GM12864 (cell line): ENCODE results near the gene RDH11.
A peak's percentile ranks its signal among the peaks of the same experiment; 100 is the strongest.
"Not testable (repeated sequence)": the region's sequence is repeated elsewhere in the genome, so short reads cannot be mapped to it uniquely, and the experiment has no call there.

ENCODE experiments used
- DNase-seq: peaks from one replicate; pipeline ENCODE4 v3.0.0-alpha.2; 2011; ENCODE audit warnings: low read depth
- H3K4me3 ChIP-seq: 2 replicates; pipeline ENCODE4 v1.5.1; 2011; ENCODE audit warnings: mild to moderate bottlenecking, low read depth, low read length, control low read depth
- TF ChIP-seq, protein P1 (sequence below): IDR thresholded peaks from 2 replicates; pipeline ENCODE4 v1.5.1; 2011; ENCODE audit warnings: low read depth, mild to moderate bottlenecking, moderate library complexity, low read length, control low read depth, inconsistent platforms; ENCODE audit errors: missing control alignments

Gene RDH11

DNA sequence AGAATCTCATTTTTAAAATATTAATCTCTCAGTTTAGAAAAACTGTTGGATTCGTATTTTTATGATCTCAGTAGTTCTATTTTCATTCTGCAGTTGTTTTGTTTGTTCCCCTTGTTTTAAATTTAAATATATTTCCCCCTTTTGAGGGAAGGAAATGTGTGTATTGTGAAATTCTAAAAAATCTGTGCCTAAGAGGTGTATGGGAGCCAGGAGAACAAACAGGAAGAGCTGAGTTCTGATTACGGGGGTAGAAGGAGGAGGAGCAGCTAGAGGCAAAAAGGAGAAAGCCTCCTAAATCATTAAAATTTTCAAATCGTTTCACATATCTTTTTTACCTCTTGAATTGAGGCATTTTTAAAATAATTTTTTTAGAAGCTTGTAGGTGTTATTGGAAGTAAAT lies 8.4 kb upstream of the RDH11 start:
- no peak for DNase-seq
- TF ChIP-seq, protein P1, sequence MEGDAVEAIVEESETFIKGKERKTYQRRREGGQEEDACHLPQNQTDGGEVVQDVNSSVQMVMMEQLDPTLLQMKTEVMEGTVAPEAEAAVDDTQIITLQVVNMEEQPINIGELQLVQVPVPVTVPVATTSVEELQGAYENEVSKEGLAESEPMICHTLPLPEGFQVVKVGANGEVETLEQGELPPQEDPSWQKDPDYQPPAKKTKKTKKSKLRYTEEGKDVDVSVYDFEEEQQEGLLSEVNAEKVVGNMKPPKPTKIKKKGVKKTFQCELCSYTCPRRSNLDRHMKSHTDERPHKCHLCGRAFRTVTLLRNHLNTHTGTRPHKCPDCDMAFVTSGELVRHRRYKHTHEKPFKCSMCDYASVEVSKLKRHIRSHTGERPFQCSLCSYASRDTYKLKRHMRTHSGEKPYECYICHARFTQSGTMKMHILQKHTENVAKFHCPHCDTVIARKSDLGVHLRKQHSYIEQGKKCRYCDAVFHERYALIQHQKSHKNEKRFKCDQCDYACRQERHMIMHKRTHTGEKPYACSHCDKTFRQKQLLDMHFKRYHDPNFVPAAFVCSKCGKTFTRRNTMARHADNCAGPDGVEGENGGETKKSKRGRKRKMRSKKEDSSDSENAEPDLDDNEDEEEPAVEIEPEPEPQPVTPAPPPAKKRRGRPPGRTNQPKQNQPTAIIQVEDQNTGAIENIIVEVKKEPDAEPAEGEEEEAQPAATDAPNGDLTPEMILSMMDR = no peak
- no peak overlapping the region for H3K4me3 ChIP-seq

DNA sequence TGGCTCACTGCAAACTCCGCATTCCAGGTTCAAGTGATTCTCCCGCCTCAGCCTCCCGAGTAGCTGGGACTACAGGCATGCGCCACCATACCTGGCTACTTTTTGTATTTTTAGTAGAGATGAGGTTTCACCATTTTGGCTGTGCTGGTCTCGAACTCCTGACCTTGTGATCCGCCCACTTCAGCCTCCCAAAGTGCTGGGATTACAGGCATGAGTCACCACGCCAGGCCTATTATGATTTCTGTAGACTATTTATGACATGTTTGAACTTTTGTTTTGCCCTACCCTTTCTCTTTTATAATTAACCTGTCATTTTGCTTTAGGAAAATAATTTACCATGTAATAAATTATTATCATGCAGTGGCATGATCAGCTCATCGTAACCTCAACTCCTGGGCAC lies 5.9 kb upstream of the RDH11 start, which contains the start of gene RDH12:
Gene RDH12 (plus strand): TSS at position 395 of the 400 bp plus-strand sequence. CDS start 20,757 bp downstream, outside the sequence.
- not testable (repeated sequence) for DNase-seq

DNA sequence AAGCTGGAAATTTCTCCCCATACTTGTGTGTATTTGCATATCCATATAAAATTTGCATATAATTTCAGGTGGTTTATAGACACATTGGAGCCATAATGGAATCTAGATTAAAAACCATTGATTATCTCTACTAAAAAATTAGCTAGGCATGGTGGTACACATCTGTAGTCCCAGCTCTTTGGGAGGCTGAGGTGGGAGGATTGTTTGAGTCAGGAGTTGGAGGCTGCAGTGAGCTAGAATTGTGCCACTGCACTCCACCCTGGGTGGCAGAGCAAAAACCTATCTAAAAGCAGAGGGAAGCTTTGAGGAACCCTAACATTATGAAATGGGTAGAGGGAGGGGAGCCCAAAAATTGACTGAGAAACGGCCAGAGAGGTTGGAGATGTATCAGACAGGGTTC lies 2.6 kb upstream of the RDH11 start:
- TF ChIP-seq, protein P1 = no peak
- no peak overlapping the region for H3K4me3 ChIP-seq
- no peak for DNase-seq

More for the DNA sequence above, 5.9 kb upstream of the RDH11 start, which contains the start of gene RDH12:
- not testable (repeated sequence) for H3K4me3 ChIP-seq

DNA sequence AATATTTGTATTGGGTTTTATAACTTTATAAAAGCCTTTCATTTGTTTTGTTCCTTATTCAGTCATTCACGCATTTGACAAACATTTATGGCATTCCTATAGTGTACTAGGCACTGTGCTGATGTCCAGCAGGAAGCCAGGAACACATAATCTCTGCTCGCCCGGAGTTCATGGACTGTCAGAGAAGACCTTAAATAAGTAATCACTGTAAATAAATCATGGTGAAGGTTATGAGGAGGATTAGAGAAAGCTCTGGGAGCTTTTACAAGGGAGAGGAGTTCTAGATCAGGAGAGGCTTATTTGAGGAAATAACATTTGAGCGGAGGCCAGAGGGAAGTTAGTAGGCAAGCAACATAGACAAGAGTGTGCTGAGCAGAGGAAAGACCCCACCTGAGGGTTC lies 1.4 kb upstream of the RDH11 start:
- H3K4me3 ChIP-seq = no peak overlapping the region
- TF ChIP-seq, protein P1 = no peak
- DNase-seq = no peak

DNA sequence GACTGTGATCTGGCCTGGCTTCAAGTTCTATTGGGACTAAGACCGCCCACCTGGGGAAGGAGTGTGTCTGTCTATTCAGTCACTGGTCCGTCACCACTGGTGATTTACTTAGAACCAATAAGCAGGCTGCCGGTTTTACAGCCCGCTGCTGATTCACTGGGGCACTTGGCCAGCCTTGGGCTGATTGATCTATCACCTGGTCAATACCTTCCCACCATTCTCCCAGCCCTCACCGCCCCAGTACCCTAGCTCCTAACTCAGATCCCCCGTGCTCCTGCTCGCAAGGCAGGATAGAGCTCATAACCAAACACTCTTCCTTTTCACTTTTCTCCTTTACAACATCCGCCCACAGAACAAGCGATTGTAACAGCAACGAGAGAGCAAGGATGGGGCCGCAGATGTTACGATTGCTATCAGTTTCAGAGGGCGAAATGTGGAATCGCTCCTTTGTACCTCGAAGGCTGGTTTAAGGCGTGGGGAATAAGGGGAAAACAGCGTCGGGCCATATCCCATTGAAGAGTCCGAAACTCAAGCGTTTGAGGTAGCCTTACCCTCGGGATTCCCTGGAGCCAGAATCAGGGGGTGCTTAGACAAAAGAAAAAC lies 672 bp downstream of the RDH11 start:
- TF ChIP-seq, protein P1 = no peak
- peak; percentile 86 for DNase-seq
- peak overlapping the region; percentile 84 for H3K4me3 ChIP-seq

DNA sequence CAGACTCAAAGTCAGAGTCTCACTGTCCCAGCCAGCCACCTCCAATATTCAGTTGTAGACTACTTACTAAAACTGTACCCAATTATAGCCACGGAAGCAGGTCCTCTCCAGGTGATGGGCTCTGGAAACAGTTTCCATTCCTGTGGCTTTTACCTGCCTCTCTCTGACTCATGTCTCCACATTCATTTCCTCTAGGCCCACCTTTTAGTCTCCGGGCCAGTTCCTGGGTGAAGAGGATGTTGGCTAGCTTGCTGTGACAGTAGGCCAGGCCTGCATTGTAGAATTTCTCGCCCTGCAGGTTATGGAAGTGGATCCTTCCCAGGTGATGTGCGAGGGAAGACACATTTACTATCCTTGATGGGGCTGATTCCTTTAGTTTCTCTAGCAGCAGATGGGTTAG lies 5.6 kb downstream of the RDH11 start:
- H3K4me3 ChIP-seq = no peak overlapping the region
- no peak for DNase-seq
- TF ChIP-seq, protein P1 = no peak

DNA sequence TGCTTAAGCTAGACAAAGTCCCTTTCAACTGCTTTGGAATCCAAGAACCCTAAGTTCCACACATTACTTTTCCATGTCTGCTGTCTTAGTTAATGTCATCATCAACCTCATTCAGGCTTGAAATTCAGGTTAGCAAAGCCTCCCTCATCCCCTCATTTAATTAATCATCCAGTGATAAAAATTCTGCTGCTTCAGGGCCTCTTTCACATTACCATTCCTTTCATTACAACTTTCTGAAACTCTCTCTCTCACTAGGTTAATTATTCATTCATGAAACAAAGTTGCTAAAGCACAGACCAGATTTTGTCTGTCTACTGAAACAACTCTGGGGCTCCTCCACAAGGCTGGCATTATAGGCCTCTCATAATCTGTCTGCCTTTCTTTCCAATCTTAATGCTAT lies 11.7 kb downstream of the RDH11 start:
- no peak overlapping the region for H3K4me3 ChIP-seq
- no peak for DNase-seq
- TF ChIP-seq, protein P1 = no peak
